GM12878 (cell line): ENCODE results near the gene SLC29A4. TPM values are rescaled to one million over a fixed set of nuclear protein-coding genes. Genes with fewer than 3 reads are reported as not detected.

Source experiments
- ATAC-seq: fragments of 200-7000 bp; cut with Tn5 transposase; 3 replicates; pipeline ENCODE4 v1.9.1; 2020; ENCODE audit warnings: mild to moderate bottlenecking, moderate library complexity
- BruUV-seq: library from RNA; stranded (reverse); fragments of 400-500 nt; replicated peaks from 2 replicates; lab custom pipeline; 2021; lab: Mats Ljungman, UMichigan
- CTCF ChIA-PET: fragments of 300-600 bp; sonication (Branson Sonifier 250); formaldehyde crosslinking; extraction: SDS; loops from one replicate; lab custom pipeline; 2021; ENCODE audit warnings: inconsistent platforms; lab: Yijun Ruan, JAX
- POLR2A ChIA-PET: fragments of 350-600 bp; formaldehyde crosslinking; extraction: SDS; loops from one replicate; lab custom pipeline; 2021; ENCODE audit warnings: inconsistent platforms; lab: Charles Lee
- RAD21 ChIA-PET: fragments of 300-600 bp; sonication (Branson Sonifier 250); formaldehyde crosslinking; loops from one replicate; lab custom pipeline; 2023; ENCODE audit warnings: antibody characterized with exemption; ENCODE audit not compliant: unreplicated experiment; lab: Charles Lee
- SMC1A ChIA-PET: fragments of 300-600 bp; sonication (Branson Sonifier 250); formaldehyde crosslinking; loops from one replicate; lab custom pipeline; 2023; ENCODE audit not compliant: unreplicated experiment, uncharacterized antibody; lab: Charles Lee
- DNase-seq: peaks from one replicate; pipeline ENCODE4 v3.0.0-alpha.2; 2011; ENCODE audit warnings: low read depth, low spot score
- FAIRE-seq: peaks from 3 replicates; lab custom pipeline; 2011; peaks lifted over from hg19 to GRCh38; lab: Jason Lieb, UNC
- H2AFZ ChIP-seq: 2 replicates; pipeline ENCODE4 v1.6.0; 2011; ENCODE audit warnings: low read depth, low read length, control low read depth; ENCODE audit not compliant: control insufficient read depth
- H3K27ac ChIP-seq: 2 replicates; pipeline ENCODE4 v1.5.1; 2011; ENCODE audit warnings: control low read depth; ENCODE audit not compliant: control insufficient read depth, insufficient read depth
- H3K27me3 ChIP-seq, 2 experiments: replicated peaks in 1 of 2; 2 replicates each; pipeline versions ENCODE4 v1.6.0 to v1.6.1; 2011; ENCODE audit warnings: low read length in 1 of 2; ENCODE audit not compliant: control insufficient read depth in 2 of 2, insufficient read depth in 2 of 2
- H3K36me3 ChIP-seq, 2 experiments: 2 replicates each; pipeline ENCODE4 v1.5.1; 2011; ENCODE audit warnings: low read length in 1 of 2; ENCODE audit not compliant: control insufficient read depth in 2 of 2, insufficient read depth in 2 of 2
- H3K4me1 ChIP-seq: 2 replicates; pipeline ENCODE4 v1.6.1; 2011; ENCODE audit warnings: mild to moderate bottlenecking, low read length, moderate library complexity, mixed read lengths; ENCODE audit not compliant: control insufficient read depth, insufficient read depth
- H3K4me2 ChIP-seq: 2 replicates; pipeline ENCODE4 v1.6.0; 2011; ENCODE audit warnings: control low read depth; ENCODE audit not compliant: control insufficient read depth, insufficient read depth
- H3K4me3 ChIP-seq: fragments of 200-600 bp; sonication (generic); 2 replicates; pipeline ENCODE4 v1.5.1; 2016
- H3K79me2 ChIP-seq: 2 replicates; pipeline ENCODE4 v1.6.0; 2011; ENCODE audit warnings: low read length; ENCODE audit not compliant: control insufficient read depth, insufficient read depth
- H3K9ac ChIP-seq: 2 replicates; pipeline ENCODE4 v1.8.0; 2011; ENCODE audit warnings: low read length, control low read depth, mixed read lengths; ENCODE audit not compliant: control insufficient read depth, insufficient read depth
- H3K9me3 ChIP-seq: replicated peaks from 3 replicates; pipeline ENCODE4 v1.5.1; 2011; ENCODE audit warnings: mild to moderate bottlenecking, low read length; ENCODE audit not compliant: control insufficient read depth, insufficient read depth
- H4K20me1 ChIP-seq: 2 replicates; pipeline ENCODE4 v1.6.0; 2011; ENCODE audit not compliant: control insufficient read depth, insufficient read depth
- BHLHE40 ChIP-seq, 2 experiments: fragments of 450-650 bp in 1 of 2; IDR thresholded peaks; 2 replicates each; pipeline ENCODE4 v1.6.1; 2011 to 2017; ENCODE audit warnings: low read depth in 2 of 2, borderline replicate concordance in 1 of 2, improper control_type of control experiment in 1 of 2, low read length in 1 of 2, mild to moderate bottlenecking in 1 of 2
- EGR1 ChIP-seq, 2 experiments: IDR thresholded peaks; 1 replicate in 1 of 2; 2 replicates in 1 of 2; pipeline ENCODE4 v1.6.1; 2011 to 2012; ENCODE audit warnings: low read depth in 2 of 2, low read length in 2 of 2, borderline replicate concordance in 1 of 2, mild to moderate bottlenecking in 1 of 2, moderate library complexity in 1 of 2
- MEF2B ChIP-seq: fragments of 450-650 bp; IDR thresholded peaks from 2 replicates; pipeline ENCODE4 v1.6.1; 2018; ENCODE audit warnings: mild to moderate bottlenecking, moderate library complexity; ENCODE audit not compliant: partially characterized antibody, poor library complexity, severe bottlenecking
- POLR2A ChIP-seq: IDR thresholded peaks from 2 replicates; pipeline ENCODE4 v1.6.1; 2011; ENCODE audit warnings: low read depth, mild to moderate bottlenecking, low read length
- USF1 ChIP-seq: IDR thresholded peaks from 2 replicates; pipeline ENCODE4 v1.6.1; 2011; ENCODE audit warnings: borderline replicate concordance, low read depth, mild to moderate bottlenecking, moderate library complexity, mixed read lengths, low read length; ENCODE audit not compliant: insufficient read depth; ENCODE audit errors: extremely low read length
- WRNIP1 ChIP-seq: IDR thresholded peaks from 2 replicates; pipeline ENCODE4 v1.6.1; 2011; ENCODE audit warnings: low read depth, low read length, improper control_type of control experiment, borderline replicate concordance
- ZNF207 ChIP-seq: fragments of 450-650 bp; IDR thresholded peaks from 2 replicates; pipeline ENCODE4 v1.6.1; 2014; ENCODE audit warnings: antibody characterized with exemption, mild to moderate bottlenecking, borderline replicate concordance
- WGBS: methylation state at CpG from one replicate; pipeline ENCODE4 v1.1.6; 2016; ENCODE audit warnings: low lambda C conversion rate; ENCODE audit not compliant: insufficient replicate concordance, insufficient coverage; ENCODE audit errors: missing lambda C conversion rate; 5-methylcytosine and 5-hydroxymethylcytosine counted together
- in situ Hi-C: fragments of 300-500 bp; cut with MboI; formaldehyde crosslinking; loops from 9 replicates; pipeline ENCODE4 v1.14.3; 2018; ENCODE audit warnings: mixed read lengths
- intact Hi-C: fragments of 100-400 bp; cut with micrococcal nuclease; formaldehyde crosslinking; loops from one replicate; pipeline ENCODE4 v1.14.2; 2022; ENCODE audit not compliant: unreplicated experiment
- polyA plus RNA-seq, 11 experiments: library from polyadenylated mRNA; depleted of rRNA in 4 of 11; unstranded in 6 of 11; stranded (reverse) in 5 of 11; fragments of >200 nt; fragmentation: Nextera tagmentation in 4 of 11; fragmentation: Illumina TruSeq in 1 of 11; extraction: Ambion mirVana in 4 of 11; extraction: Trizol in 1 of 11; gene quantifications; 1 replicate in 1 of 11; 2 replicates in 10 of 11; pipeline versions ENCODE4 v1.2.1 to v1.2.3, GENCODE V29; 2011 to 2016; ENCODE audit warnings: inconsistent platforms in 2 of 11, missing spikeins in 2 of 11, low read depth in 1 of 11
- total RNA-seq, 4 experiments: library from RNA; depleted of rRNA in 3 of 4; stranded (reverse); fragments of >200 nt in 3 of 4; fragmentation: Illumina TruSeq in 1 of 4; extraction: Trizol in 1 of 4; gene quantifications; 2 replicates each; pipeline versions ENCODE4 v1.2.1 to v1.2.3, GENCODE V29; 2013 to 2021

Gene SLC29A4
- total and polyA plus RNA-seq, 10 of the 15 experiments (the other 5 are each of a cell fraction or from before 2014, with no cell fraction given): 0.11 to 0.72 (median 0.23) TPM; not detected in 3

GRCh38 chr7:5296611-5297226 is 14.0 kb downstream of the SLC29A4 start:
- ChIA-PET POLR2A (no interaction called here), SMC1A (no interaction called here), RAD21 (no interaction called here), CTCF (no interaction called here)
- Histone ChIP-seq H3K4me1 (peaks cover 3% of the 10 kb centered on the region; the same call in 1 of the 2 replicates), H3K36me3 (no peaks in the 10 kb centered on the region), H3K79me2 (no peaks in the 10 kb centered on the region), H3K27ac (no peak overlapping the region), H4K20me1 (no peaks in the 10 kb centered on the region), H3K9ac (no peak overlapping the region), H3K27me3 (no peaks in the 10 kb centered on the region), H3K9me3 (no peaks in the 10 kb centered on the region; the same call in 2 of the 3 replicates), H2AFZ (peak overlapping the region; percentile 68), H3K4me2 (peak overlapping the region; percentile 38), H3K4me3 (no peak overlapping the region)
- 13% methylated on average over 36 of the region's 48 CpGs for WGBS
- intact Hi-C loops: no loop called here
- FAIRE-seq: no peak
- peak; percentile 71 for ATAC-seq
- BruUV-seq: no TSS peak
- in situ Hi-C loops: no loop called here
- TF ChIP-seq BHLHE40 (IDR thresholded peaks at IDR 0.05; ENCODE audit: borderline replicate concordance in 1 of 2, low read depth in 2 of 2, low read length in 1 of 2): peak in 1 of 2 experiments; percentile 25; a peak in 1 of 4 replicates
- no peak for TF ChIP-seq EGR1 (IDR thresholded peaks at IDR 0.05; ENCODE audit: borderline replicate concordance in 1 of 2, low read depth in 2 of 2, low read length in 2 of 2)
- no peak for TF ChIP-seq USF1
- 0 out of 2 replicates have a peak, but pooled peaks have one; percentile 40 for TF ChIP-seq POLR2A
- TF ChIP-seq MEF2B: no peak
- TF ChIP-seq ZNF207: no peak
- no peak for TF ChIP-seq WRNIP1
- DNase-seq: peak; percentile 1
